K562 (cell line): Measurements from ENCODE around the gene SDSL. TPM values are rescaled to one million over a fixed set of nuclear protein-coding genes. Genes with fewer than 3 reads are reported as not detected.

Experiments used
- GTF2E2 ChIP-seq: fragments of 200-800 bp; sonication (Bioruptor generic); IDR thresholded peaks from 2 replicates; pipeline ENCODE4 v1.6.1; 2016; ENCODE audit warnings: missing genetic modification characterization, missing compliant biosample characterization
- L3MBTL2 ChIP-seq: fragments of 450-650 bp; IDR thresholded peaks from 2 replicates; pipeline ENCODE4 v1.6.1; 2016; ENCODE audit warnings: mild to moderate bottlenecking, moderate library complexity
- TBL1XR1 ChIP-seq, 2 experiments: IDR thresholded peaks; 2 replicates each; pipeline ENCODE4 v1.6.1; 2012; ENCODE audit warnings: improper control_type of control experiment in 2 of 2, low read length in 2 of 2, mild to moderate bottlenecking in 1 of 2
- TCFL5 ChIP-seq: fragments of 250-450 bp; sonication (Bioruptor Pico); conservative IDR thresholded peaks from 2 replicates; pipeline ENCODE4 v1.6.1; 2021; ENCODE audit warnings: mild to moderate bottlenecking, moderate library complexity, matching md5 sums
- TRIM24 ChIP-seq, 2 experiments: fragments of 450-650 bp; IDR thresholded peaks; 2 replicates each; pipeline ENCODE4 v1.6.1; 2016
- ZNF395 ChIP-seq: fragments of 200-800 bp; sonication (Bioruptor generic); IDR thresholded peaks from 2 replicates; pipeline ENCODE4 v1.6.1; 2017; ENCODE audit warnings: missing genetic modification characterization, missing compliant biosample characterization
- polyA plus RNA-seq, 8 experiments: library from polyadenylated mRNA; depleted of rRNA in 4 of 8; stranded (reverse) in 5 of 8; unstranded in 3 of 8; fragments of >200 nt; fragmentation: Nextera tagmentation in 2 of 8; fragmentation: Illumina TruSeq in 1 of 8; extraction: Ambion mirVana in 2 of 8; extraction: Trizol in 1 of 8; gene quantifications; 2 replicates each; pipeline versions ENCODE4 v1.2.1 to v1.2.3, GENCODE V29; 2011 to 2014; ENCODE audit warnings: inconsistent platforms in 1 of 8, missing spikeins in 1 of 8
- total RNA-seq, 7 experiments: library from RNA; depleted of rRNA in 6 of 7; stranded (reverse); fragments of >200 nt in 6 of 7; fragmentation: Illumina TruSeq in 2 of 7; extraction: Trizol in 2 of 7; gene quantifications; 2 replicates each; pipeline versions ENCODE4 v1.2.1 to v1.2.3, GENCODE V29; 2011 to 2021; ENCODE audit warnings: low replicate concordance in 1 of 7
- TF ChIP-seq, protein P1 (sequence below): IDR thresholded peaks from 2 replicates; pipeline ENCODE4 v1.6.1; 2012; ENCODE audit warnings: low read depth, low read length, improper control_type of control experiment, borderline replicate concordance
- TF ChIP-seq, protein P2 (sequence below): fragments of 450-650 bp; IDR thresholded peaks from 2 replicates; pipeline ENCODE4 v1.6.1; 2016; ENCODE audit warnings: mild to moderate bottlenecking, moderate library complexity

SDSL gene
- total and polyA plus RNA-seq, 9 of the 15 experiments (the other 6 are each of a cell fraction or from before 2014, with no cell fraction given) = 0.31 to 11.0 (median 7.4) TPM

DNA sequence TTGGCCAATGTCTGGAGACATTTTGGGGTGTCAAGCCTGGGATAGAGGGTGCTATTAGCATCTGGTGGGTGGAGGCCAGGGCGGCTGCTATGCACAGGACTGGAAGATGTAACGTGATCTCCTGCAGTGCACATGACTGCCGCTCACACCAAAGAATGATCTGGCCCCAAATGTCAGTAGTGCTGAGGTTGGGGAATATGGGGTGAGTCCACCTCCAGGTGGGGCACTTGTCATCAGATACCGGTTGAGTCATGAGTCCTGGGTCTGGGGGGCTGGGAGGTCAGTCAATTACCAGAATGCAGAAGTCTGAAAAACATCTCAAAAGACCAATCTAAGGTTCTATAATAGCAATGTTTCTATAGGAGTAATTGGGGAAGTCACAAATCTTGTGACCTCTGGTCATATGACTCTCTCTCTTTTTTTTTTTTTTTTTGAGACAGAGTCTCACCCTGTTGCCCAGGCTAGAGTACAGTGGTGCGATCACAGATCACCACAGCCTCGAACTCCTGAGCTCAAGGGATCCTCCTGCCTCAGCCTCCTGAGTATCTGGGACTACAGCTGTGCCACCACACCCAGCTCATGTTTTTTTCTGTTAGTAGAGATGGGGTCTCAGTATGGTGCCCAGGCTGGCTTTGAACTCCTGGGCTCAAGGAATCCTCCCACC, 6.0 kb upstream of the SDSL start (continued):
- TF ChIP-seq TBL1XR1 (IDR thresholded peaks at IDR 0.05; ENCODE audit: low read length in 2 of 2) (no peak), TRIM24 (IDR thresholded peaks at IDR 0.05) (no peak), L3MBTL2 (peak; percentile 83), TCFL5 (CRISPR knock-in tag) (no peak), GTF2E2 (tag) (no peak; the same call in 1 of the 2 replicates), ZNF395 (peak; percentile 54; the same call in 1 of the 2 replicates)
- TF ChIP-seq, protein P1, sequence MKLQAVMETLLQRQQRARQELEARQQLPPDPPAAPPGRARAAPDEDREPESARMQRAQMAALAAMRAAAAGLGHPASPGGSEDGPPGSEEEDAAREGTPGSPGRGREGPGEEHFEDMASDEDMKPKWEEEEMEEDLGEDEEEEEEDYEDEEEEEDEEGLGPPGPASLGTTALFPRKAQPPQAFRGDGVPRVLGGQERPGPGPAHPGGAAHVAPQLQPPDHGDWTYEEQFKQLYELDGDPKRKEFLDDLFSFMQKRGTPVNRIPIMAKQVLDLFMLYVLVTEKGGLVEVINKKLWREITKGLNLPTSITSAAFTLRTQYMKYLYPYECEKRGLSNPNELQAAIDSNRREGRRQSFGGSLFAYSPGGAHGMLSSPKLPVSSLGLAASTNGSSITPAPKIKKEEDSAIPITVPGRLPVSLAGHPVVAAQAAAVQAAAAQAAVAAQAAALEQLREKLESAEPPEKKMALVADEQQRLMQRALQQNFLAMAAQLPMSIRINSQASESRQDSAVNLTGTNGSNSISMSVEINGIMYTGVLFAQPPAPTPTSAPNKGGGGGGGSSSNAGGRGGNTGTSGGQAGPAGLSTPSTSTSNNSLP = no peak
- TF ChIP-seq, protein P2, sequence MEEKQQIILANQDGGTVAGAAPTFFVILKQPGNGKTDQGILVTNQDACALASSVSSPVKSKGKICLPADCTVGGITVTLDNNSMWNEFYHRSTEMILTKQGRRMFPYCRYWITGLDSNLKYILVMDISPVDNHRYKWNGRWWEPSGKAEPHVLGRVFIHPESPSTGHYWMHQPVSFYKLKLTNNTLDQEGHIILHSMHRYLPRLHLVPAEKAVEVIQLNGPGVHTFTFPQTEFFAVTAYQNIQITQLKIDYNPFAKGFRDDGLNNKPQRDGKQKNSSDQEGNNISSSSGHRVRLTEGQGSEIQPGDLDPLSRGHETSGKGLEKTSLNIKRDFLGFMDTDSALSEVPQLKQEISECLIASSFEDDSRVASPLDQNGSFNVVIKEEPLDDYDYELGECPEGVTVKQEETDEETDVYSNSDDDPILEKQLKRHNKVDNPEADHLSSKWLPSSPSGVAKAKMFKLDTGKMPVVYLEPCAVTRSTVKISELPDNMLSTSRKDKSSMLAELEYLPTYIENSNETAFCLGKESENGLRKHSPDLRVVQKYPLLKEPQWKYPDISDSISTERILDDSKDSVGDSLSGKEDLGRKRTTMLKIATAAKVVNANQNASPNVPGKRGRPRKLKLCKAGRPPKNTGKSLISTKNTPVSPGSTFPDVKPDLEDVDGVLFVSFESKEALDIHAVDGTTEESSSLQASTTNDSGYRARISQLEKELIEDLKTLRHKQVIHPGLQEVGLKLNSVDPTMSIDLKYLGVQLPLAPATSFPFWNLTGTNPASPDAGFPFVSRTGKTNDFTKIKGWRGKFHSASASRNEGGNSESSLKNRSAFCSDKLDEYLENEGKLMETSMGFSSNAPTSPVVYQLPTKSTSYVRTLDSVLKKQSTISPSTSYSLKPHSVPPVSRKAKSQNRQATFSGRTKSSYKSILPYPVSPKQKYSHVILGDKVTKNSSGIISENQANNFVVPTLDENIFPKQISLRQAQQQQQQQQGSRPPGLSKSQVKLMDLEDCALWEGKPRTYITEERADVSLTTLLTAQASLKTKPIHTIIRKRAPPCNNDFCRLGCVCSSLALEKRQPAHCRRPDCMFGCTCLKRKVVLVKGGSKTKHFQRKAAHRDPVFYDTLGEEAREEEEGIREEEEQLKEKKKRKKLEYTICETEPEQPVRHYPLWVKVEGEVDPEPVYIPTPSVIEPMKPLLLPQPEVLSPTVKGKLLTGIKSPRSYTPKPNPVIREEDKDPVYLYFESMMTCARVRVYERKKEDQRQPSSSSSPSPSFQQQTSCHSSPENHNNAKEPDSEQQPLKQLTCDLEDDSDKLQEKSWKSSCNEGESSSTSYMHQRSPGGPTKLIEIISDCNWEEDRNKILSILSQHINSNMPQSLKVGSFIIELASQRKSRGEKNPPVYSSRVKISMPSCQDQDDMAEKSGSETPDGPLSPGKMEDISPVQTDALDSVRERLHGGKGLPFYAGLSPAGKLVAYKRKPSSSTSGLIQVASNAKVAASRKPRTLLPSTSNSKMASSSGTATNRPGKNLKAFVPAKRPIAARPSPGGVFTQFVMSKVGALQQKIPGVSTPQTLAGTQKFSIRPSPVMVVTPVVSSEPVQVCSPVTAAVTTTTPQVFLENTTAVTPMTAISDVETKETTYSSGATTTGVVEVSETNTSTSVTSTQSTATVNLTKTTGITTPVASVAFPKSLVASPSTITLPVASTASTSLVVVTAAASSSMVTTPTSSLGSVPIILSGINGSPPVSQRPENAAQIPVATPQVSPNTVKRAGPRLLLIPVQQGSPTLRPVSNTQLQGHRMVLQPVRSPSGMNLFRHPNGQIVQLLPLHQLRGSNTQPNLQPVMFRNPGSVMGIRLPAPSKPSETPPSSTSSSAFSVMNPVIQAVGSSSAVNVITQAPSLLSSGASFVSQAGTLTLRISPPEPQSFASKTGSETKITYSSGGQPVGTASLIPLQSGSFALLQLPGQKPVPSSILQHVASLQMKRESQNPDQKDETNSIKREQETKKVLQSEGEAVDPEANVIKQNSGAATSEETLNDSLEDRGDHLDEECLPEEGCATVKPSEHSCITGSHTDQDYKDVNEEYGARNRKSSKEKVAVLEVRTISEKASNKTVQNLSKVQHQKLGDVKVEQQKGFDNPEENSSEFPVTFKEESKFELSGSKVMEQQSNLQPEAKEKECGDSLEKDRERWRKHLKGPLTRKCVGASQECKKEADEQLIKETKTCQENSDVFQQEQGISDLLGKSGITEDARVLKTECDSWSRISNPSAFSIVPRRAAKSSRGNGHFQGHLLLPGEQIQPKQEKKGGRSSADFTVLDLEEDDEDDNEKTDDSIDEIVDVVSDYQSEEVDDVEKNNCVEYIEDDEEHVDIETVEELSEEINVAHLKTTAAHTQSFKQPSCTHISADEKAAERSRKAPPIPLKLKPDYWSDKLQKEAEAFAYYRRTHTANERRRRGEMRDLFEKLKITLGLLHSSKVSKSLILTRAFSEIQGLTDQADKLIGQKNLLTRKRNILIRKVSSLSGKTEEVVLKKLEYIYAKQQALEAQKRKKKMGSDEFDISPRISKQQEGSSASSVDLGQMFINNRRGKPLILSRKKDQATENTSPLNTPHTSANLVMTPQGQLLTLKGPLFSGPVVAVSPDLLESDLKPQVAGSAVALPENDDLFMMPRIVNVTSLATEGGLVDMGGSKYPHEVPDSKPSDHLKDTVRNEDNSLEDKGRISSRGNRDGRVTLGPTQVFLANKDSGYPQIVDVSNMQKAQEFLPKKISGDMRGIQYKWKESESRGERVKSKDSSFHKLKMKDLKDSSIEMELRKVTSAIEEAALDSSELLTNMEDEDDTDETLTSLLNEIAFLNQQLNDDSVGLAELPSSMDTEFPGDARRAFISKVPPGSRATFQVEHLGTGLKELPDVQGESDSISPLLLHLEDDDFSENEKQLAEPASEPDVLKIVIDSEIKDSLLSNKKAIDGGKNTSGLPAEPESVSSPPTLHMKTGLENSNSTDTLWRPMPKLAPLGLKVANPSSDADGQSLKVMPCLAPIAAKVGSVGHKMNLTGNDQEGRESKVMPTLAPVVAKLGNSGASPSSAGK = peak; percentile 51; the same call in 1 of the 2 replicates
